Heart left ventricle (tissue), 16 donors: Measurements from ENCODE around the gene LILRA1. TPM values are rescaled to one million over a fixed set of nuclear protein-coding genes. Genes with fewer than 3 reads are reported as not detected.
A peak's percentile ranks its signal among the peaks of the same experiment; 100 is the strongest.
"Not testable (repeated sequence)": the region's sequence is repeated elsewhere in the genome, so short reads cannot be mapped to it uniquely, and the experiment has no call there.

Experiments used
- ATAC-seq, 4 donors: fragments of 200-7000 bp; cut with Tn5 transposase; one replicate each; pipeline ENCODE4 v1.9.1; 2020 to 2022; ENCODE audit warnings: moderate library complexity in 4 of 4, mild to moderate bottlenecking in 3 of 4, moderate number of reproducible peaks in 1 of 4
- DNase-seq, 5 donors: peaks; one replicate each; pipeline ENCODE4 v3.0.0-alpha.2; 2020
- H3K27ac ChIP-seq, 12 donors: fragments of 200-600 bp; sonication (generic) in 4 of 12; one replicate each; pipeline versions ENCODE4 v1.5.0 to v1.8.0; 2016 to 2022; ENCODE audit warnings: mild to moderate bottlenecking in 2 of 12
- H3K27me3 ChIP-seq, 9 donors: fragments of 200-600 bp; sonication (generic) in 2 of 9; one replicate each; pipeline versions ENCODE4 v1.5.1 to v1.8.0; 2016 to 2022; ENCODE audit warnings: mild to moderate bottlenecking in 3 of 9
- H3K36me3 ChIP-seq, 9 donors: fragments of 200-600 bp; sonication (generic) in 2 of 9; one replicate each; pipeline versions ENCODE4 v1.5.0 to v1.8.0; 2018 to 2022; ENCODE audit warnings: mild to moderate bottlenecking in 2 of 9
- H3K4me1 ChIP-seq, 12 donors: fragments of 200-600 bp; sonication (generic) in 4 of 12; one replicate each; pipeline versions ENCODE4 v1.5.0 to v1.8.0; 2016 to 2022; ENCODE audit warnings: mild to moderate bottlenecking in 3 of 12
- H3K4me3 ChIP-seq, 12 donors: fragments of 200-600 bp; sonication (generic) in 4 of 12; one replicate each; pipeline versions ENCODE4 v1.5.0 to v1.8.0; 2017 to 2022; ENCODE audit warnings: mild to moderate bottlenecking in 9 of 12, moderate library complexity in 4 of 12
- H3K9me3 ChIP-seq, 12 donors: fragments of 200-600 bp; sonication (generic) in 4 of 12; one replicate each; pipeline versions ENCODE4 v1.5.0 to v1.8.0; 2016 to 2022; ENCODE audit warnings: mild to moderate bottlenecking in 1 of 12
- POLR2A ChIP-seq, 2 donors: fragments of 450-650 bp; IDR thresholded peaks; one replicate each; pipeline ENCODE4 v1.6.1; 2017; ENCODE audit warnings: antibody characterized with exemption in 2 of 2, mild to moderate bottlenecking in 2 of 2, moderate library complexity in 2 of 2
- WGBS, 4 donors: extraction: QIAGEN DNeasy Blood & Tissue Kit in 2 of 4; methylation state at CpG; one replicate each; pipeline versions ENCODE4 v1.1.5 to v1.1.7; 2013 to 2018; 5-methylcytosine and 5-hydroxymethylcytosine counted together
- intact Hi-C, 10 donors: fragments of 100-400 bp; cut with DNase I; formaldehyde crosslinking; loops; one replicate each; pipeline versions ENCODE4 v1.11.1 to v1.14.2; 2022
- polyA plus RNA-seq, 2 donors: library from polyadenylated mRNA; stranded (reverse); fragments of 200-250 nt; gene quantifications; one replicate each; pipeline ENCODE4 v1.2.3, GENCODE V29; 2013
- total RNA-seq, 9 donors: library from RNA; depleted of rRNA in 2 of 9; stranded (reverse); fragments of >200 nt in 2 of 9; fragmentation: NEBNext Ultra II Directional in 3 of 9; extraction: Animal tissue kit (Norgen Biotek cat#: 25700) in 3 of 9; gene quantifications; one replicate each; pipeline versions ENCODE4 v1.1.0 to v1.2.4, GENCODE V29; 2016 to 2023
- TF ChIP-seq, protein P1 (sequence below), 12 donors: fragments of 200-600 bp; sonication (generic) in 4 of 12; IDR thresholded peaks; one replicate each; pipeline versions ENCODE4 v1.5.0 to v1.8.0; 2018 to 2022; ENCODE audit warnings: antibody characterized with exemption in 12 of 12, mild to moderate bottlenecking in 5 of 12
- donor health status: ischemic (EF 13 %, LVEDD 7.1; RV severe dilation, severe dysfunction).
- donor health status: healthy with polysubstance abuse.
- donor health status: DM: no; HTN: yes; CAD: no.
- donor health status: DM: no; HTN: no; CAD: no.
- donor health status: ischemic (EF 25% LVEDD 6.9; RV normal size, moderate dysfunction).
- donor health status: ischemic (EF 25% LVEDD 5.7; RV mildly dilated, moderate dysfunction).
- donor health status: healthy.
- donor health status: DM: yes; HTN: yes; CAD: no.
- donor health status: ischemic (EF 35%, LVEDD 5.7; RV mildly dilated, moderate dysfunction).
- donor health status: nonischemic (EF 11% LVEDD 7.7; RV severe dilation, severe dysfunction).
- donor health status: DM: yes; HTN: yes; CAD: no.
- donor health status: PGD.
- donor health status: ischemic (EF 29% LVEDD 5.4; RV normal size, mild dysfunction).
- donor health status: nonischemic (EF 23%, LVEDD 6.1; RV moderate dilation, normal function).

Gene LILRA1
- total and polyA plus RNA-seq, 11 donors = 0.11 to 7.0 (median 0.44) TPM

DNA sequence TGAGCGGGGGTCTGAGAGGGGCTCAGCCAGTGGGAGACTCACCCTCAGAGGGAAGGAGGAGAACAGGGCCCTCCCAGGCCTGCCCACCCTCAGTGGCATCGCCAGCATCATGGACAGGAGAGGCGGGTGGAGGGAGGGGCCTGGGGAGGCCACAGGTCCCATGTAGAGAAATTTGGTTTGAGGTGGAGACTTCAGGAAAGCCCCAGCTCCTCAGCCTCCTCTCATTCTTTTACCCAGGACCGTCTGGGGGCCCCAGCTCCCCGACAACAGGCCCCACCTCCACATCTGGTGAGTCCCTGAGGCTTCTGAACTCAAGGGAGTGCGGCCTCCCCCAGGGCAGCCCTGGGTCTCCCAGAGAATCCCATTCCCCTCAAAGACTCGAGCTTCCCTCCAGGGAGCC, 40.0 kb downstream of the LILRA1 start:
- 69 to 94% (median 75%) methylated on average over 3 to 7 of the region's 7 CpGs for WGBS, 4 donors
- H3K27ac ChIP-seq = no peak overlapping the region
- peaks cover 0 to 7% (median 0%) of the 10 kb centered on the region in 12 donors for H3K4me1 ChIP-seq
- intact Hi-C loops = loop anchor here in 2 of 10 donors (5.0 to 10.0 kb wide), 2 partner anchors 339 to 351 kb away; partner anchors contain the start of gene LILRB2 (in 1 of the 2)
- TF ChIP-seq, protein P1, sequence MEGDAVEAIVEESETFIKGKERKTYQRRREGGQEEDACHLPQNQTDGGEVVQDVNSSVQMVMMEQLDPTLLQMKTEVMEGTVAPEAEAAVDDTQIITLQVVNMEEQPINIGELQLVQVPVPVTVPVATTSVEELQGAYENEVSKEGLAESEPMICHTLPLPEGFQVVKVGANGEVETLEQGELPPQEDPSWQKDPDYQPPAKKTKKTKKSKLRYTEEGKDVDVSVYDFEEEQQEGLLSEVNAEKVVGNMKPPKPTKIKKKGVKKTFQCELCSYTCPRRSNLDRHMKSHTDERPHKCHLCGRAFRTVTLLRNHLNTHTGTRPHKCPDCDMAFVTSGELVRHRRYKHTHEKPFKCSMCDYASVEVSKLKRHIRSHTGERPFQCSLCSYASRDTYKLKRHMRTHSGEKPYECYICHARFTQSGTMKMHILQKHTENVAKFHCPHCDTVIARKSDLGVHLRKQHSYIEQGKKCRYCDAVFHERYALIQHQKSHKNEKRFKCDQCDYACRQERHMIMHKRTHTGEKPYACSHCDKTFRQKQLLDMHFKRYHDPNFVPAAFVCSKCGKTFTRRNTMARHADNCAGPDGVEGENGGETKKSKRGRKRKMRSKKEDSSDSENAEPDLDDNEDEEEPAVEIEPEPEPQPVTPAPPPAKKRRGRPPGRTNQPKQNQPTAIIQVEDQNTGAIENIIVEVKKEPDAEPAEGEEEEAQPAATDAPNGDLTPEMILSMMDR (IDR thresholded peaks at IDR 0.05) = no peak
- no peak for TF ChIP-seq POLR2A (IDR thresholded peaks at IDR 0.05)
- DNase-seq (no peak), ATAC-seq (no peak)
- no peaks in the 10 kb centered on the region for H3K36me3 ChIP-seq
- H3K9me3 ChIP-seq = no peaks in the 10 kb centered on the region
- H3K27me3 ChIP-seq = peaks cover 0 to 36% (median 2%) of the 10 kb centered on the region in 9 donors
- H3K4me3 ChIP-seq = no peak overlapping the region

DNA sequence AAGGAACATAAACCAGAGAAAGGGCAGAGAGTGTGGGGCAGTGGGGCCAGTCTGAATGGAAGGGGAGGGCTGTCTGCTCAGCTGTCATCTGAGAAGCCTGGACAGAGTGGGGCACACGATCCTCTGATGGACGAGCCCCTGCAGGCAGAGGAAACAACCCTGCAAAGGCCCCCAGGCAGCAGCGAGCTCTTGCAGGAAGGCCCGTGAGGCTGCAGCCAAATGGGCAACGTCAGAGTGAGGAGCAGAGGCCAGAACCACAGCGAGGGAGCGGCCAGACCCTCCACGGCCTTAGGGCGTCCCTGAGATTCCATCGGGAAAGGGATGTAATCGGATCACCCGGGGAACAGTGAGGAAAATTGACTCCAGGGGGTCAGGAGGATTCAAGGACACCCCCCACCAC, 42.6 kb downstream of the LILRA1 start:
- H3K27ac ChIP-seq, H3K9me3 ChIP-seq, ATAC-seq, H3K4me1 ChIP-seq, DNase-seq, H3K4me3 ChIP-seq, H3K36me3 ChIP-seq: not testable (repeated sequence)
- intact Hi-C loops = loop anchor here in 1 of 10 donors (10.0 kb wide), 1 partner anchor 341 kb away; no protein-coding TSS in a partner anchor
- WGBS, 4 donors = 10 to 32% (median 19%) methylated on average over 11 to 12 of the region's 12 CpGs
- peaks cover 0 to 23% (median 0%) of the 10 kb centered on the region in 9 donors for H3K27me3 ChIP-seq

DNA sequence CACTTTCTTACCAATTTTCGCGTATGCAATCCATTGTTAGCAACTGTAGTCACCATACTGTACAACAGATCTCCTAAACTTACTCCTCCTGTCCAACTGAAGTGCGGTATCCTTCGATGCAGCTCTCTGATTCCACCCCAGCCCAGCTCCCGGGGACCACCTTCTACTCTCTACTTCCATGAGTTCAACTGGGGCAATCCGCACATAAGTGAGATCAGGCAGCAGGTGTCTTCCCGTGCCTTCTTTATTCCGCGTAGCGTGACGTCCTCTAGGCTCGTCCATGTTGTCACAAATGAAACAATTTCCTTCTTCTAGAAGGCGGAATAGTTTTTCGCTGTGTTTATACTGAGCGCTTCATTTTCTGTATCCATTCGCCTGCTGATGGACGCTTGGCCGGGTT, 45.3 kb downstream of the LILRA1 start:
- H3K9me3 ChIP-seq = no peaks in the 10 kb centered on the region
- no peak overlapping the region for H3K4me3 ChIP-seq
- H3K27ac ChIP-seq = no peak overlapping the region
- TF ChIP-seq, protein P1 (IDR thresholded peaks at IDR 0.05) = no peak
- no peak for TF ChIP-seq POLR2A (IDR thresholded peaks at IDR 0.05)
- ATAC-seq (no peak), DNase-seq (no peak)
- no peaks in the 10 kb centered on the region for H3K4me1 ChIP-seq
- no peaks in the 10 kb centered on the region for H3K36me3 ChIP-seq
- H3K27me3 ChIP-seq = peaks cover 0 to 17% (median 0%) of the 10 kb centered on the region in 9 donors
- 90 to 93% (median 92%) methylated on average over 18 of the region's 18 CpGs for WGBS, 4 donors
- intact Hi-C loops = loop anchor here in 1 of 10 donors (10.0 kb wide), 1 partner anchor 344 kb away; no protein-coding TSS in a partner anchor

DNA sequence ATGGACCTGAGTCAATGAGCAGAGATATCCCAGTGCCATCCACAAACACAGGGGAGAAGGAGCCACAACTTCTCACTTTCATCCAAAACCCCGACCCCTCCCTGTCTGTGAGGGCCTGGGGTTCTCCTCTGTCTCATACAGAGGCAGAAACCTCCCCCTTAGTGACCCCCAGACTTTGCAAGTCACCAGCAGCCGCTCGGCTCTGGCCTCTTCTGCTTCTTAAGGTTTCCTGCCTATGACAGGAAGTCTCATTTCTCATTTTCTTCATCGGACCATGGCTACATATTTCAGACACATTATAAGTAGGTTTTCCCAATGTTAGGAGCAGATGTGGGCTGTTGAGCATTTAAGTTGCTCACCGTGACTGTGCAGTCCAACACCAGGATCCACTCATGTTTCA, 49.5 kb downstream of the LILRA1 start:
- intact Hi-C loops, H3K4me1 ChIP-seq, H3K9me3 ChIP-seq, DNase-seq, H3K36me3 ChIP-seq, H3K4me3 ChIP-seq: not testable (repeated sequence)
- ATAC-seq = peak in 1 of 4 donors; percentile 37
- Histone ChIP-seq H3K27ac (peak overlapping the region in 1 of 12 donors; percentile 69), H3K27me3 (peaks cover 0 to 16% (median 0%) of the 10 kb centered on the region in 9 donors)
- WGBS, 4 donors = 44 to 80% (median 64%) methylated on average over 5 of the region's 5 CpGs

DNA sequence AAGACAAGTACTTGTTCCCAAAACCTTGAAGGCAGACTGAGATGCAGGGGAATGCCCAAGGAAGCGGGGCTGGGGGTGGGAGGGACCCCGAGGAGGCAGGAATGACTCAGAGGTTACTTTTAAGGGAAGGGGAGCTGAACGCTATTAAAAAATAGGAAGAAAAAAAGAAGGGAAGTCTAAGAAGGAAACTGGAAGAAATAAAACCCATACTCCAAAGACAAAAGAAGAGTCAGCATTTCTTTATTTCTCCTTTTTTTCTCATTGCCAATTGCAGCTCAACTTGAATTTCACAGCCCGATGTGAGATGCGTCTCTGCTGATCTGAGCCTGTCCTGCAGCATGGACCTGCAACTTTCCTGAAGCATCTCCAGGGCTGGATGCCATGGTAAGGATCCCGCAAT, 50.2 kb downstream of the LILRA1 start:
- DNase-seq, H3K4me3 ChIP-seq, intact Hi-C loops, H3K4me1 ChIP-seq, H3K36me3 ChIP-seq, H3K9me3 ChIP-seq: not testable (repeated sequence)
- H3K27me3 ChIP-seq = peaks cover 0 to 16% (median 0%) of the 10 kb centered on the region in 9 donors
- peak overlapping the region in 1 of 12 donors; percentile 82 for H3K27ac ChIP-seq
- WGBS, 4 donors = 43 to 76% (median 67%) methylated on average over 4 to 6 of the region's 6 CpGs
- peak in 3 of 4 donors; percentile 51 to 65 (median 59) for ATAC-seq

DNA sequence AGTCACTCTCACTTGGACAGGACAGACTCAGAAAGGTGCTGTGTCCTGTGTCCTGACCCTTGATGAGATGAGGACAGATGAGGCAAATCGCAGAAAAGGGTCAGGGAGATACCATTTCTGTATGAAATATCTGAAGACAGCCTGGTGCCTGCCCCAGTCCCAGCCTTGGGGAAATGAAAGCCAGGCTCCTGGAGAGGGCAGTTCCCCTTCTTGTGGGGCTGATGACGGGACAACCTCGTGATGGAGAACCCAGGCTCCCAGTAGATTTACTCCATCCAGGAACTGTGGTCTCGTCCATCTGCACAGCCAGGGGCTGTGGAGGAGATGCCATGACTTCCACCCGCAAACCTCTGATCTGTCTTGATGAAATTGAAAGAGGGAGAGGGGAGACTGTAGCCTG, 50.6 kb downstream of the LILRA1 start:
- 54 to 72% (median 57%) methylated on average over 4 to 5 of the region's 5 CpGs for WGBS, 4 donors
- intact Hi-C loops = no loop called here
- TF ChIP-seq, protein P1 (IDR thresholded peaks at IDR 0.05) = no peak
- no peak for TF ChIP-seq POLR2A (IDR thresholded peaks at IDR 0.05)

More for the DNA sequence above, 50.6 kb downstream of the LILRA1 start:
- ATAC-seq (peak in 3 of 4 donors; percentile 71 to 88 (median 81)), DNase-seq (peak in 3 of 5 donors; percentile 20 to 66 (median 49))
- H3K27me3 ChIP-seq = peaks cover 0 to 16% (median 0%) of the 10 kb centered on the region in 9 donors
- no peaks in the 10 kb centered on the region for H3K4me1 ChIP-seq
- H3K9me3 ChIP-seq = no peaks in the 10 kb centered on the region
- peak overlapping the region in 1 of 12 donors; percentile 82 for H3K27ac ChIP-seq
- no peaks in the 10 kb centered on the region for H3K36me3 ChIP-seq
- peak overlapping the region in 1 of 12 donors; percentile 20 for H3K4me3 ChIP-seq
